ENCODE measurements around the gene KRT25.

The KRT25 gene

DNA sequence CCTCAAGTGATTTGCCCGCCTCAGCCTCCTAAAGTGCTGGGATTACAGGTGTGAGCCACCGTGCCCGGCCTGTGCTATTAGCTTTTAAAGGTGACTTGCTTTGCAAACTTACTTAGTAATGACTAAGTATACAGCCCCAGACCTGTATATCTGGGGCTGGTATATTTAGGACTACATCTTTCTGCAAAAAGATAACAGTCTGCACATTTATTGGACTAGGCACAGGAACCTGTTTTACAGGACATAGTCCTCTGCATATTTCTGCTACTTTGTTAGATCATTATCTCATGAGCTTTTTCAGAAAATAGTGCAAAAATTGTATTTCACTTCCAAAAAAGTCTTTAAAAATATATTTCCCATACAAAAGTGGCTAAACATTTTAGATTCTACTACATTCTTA, 52.9 kb downstream of the KRT25 start:
- no peak overlapping the region for H3K4me3 ChIP-seq (ENCODE audit: low read depth, low read length)
- TF ChIP-seq, protein P1, sequence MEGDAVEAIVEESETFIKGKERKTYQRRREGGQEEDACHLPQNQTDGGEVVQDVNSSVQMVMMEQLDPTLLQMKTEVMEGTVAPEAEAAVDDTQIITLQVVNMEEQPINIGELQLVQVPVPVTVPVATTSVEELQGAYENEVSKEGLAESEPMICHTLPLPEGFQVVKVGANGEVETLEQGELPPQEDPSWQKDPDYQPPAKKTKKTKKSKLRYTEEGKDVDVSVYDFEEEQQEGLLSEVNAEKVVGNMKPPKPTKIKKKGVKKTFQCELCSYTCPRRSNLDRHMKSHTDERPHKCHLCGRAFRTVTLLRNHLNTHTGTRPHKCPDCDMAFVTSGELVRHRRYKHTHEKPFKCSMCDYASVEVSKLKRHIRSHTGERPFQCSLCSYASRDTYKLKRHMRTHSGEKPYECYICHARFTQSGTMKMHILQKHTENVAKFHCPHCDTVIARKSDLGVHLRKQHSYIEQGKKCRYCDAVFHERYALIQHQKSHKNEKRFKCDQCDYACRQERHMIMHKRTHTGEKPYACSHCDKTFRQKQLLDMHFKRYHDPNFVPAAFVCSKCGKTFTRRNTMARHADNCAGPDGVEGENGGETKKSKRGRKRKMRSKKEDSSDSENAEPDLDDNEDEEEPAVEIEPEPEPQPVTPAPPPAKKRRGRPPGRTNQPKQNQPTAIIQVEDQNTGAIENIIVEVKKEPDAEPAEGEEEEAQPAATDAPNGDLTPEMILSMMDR (IDR thresholded peaks at IDR 0.05; ENCODE audit: borderline replicate concordance, insufficient read depth, low read depth, low read length) = no peak

DNA sequence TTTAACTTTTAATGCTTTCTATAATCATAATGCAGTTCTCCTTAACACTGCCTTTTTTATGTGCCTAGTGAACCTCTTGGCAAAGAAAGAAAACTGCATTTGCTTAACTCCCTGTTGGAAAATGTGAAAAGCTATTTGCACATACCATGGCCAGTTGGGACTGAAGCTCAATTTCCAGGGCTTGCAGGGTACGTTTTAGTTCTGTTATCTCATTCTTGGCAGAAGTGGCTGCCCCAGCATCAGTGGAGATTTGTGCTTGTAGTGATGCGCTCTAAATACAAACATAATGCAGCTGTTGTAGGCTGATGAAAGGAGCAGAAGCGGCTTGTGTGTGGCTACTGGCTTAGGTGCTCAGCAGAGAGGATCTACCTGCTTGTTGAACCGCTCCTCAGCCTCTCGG, 55.3 kb downstream of the KRT25 start:
- TF ChIP-seq, protein P1 (IDR thresholded peaks at IDR 0.05; ENCODE audit: borderline replicate concordance, insufficient read depth, low read depth, low read length) = no peak

DNA sequence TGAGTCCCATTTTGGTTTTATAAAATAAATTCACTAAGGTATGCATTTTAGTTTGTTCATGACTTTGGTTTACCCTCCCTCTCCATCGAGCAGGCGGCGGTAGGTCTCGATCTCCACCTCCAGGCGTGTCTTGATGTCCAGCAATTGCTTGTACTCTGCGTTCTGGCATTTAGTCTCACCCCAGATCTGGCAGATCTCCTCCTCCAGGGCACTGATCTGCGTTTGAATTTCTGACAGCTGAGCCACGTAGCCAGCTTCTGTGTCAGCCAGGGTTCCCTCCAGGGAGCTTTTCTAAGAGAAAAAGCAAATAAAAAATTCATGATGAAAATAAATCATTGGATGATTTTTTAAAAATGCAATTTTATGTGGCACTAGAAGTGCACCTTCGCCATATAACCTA, 55.8 kb downstream of the KRT25 start:
- TF ChIP-seq, protein P1 (IDR thresholded peaks at IDR 0.05; ENCODE audit: borderline replicate concordance, insufficient read depth, low read depth, low read length) = no peak
- H3K4me3 ChIP-seq (ENCODE audit: low read depth, low read length) = no peak overlapping the region

More for the DNA sequence above, 55.3 kb downstream of the KRT25 start:
- H3K4me3 ChIP-seq (ENCODE audit: low read depth, low read length) = no peak overlapping the region

Measured in GM12875 (cell line).